HG03521 (cell line): ENCODE results near the gene CRADD.
"Not testable (repeated sequence)": the region's sequence is repeated elsewhere in the genome, so short reads cannot be mapped to it uniquely, and the experiment has no call there.

ENCODE experiments used
- ATAC-seq: cut with Tn5 transposase; IDR thresholded peaks from one replicate; pipeline ENCODE4 v1.9.1; 2021; ENCODE audit warnings: mild to moderate bottlenecking, moderate library complexity; ENCODE audit not compliant: unreplicated experiment

Gene CRADD

GRCh38 chr12:93862424-93862823, 185.2 kb downstream of the CRADD start:
- ATAC-seq, result no peak

- no peak for ATAC-seq
Observed at GRCh38 chr12:93865751-93866150, 188.6 kb downstream of the CRADD start.

GRCh38 chr12:93868771-93869170, 191.6 kb downstream of the CRADD start:
- ATAC-seq, result no peak

- ATAC-seq, result no peak
Observed at GRCh38 chr12:93870020-93870795, 193.0 kb downstream of the CRADD start.

GRCh38 chr12:93871566-93871965, 194.4 kb downstream of the CRADD start:
- not testable (repeated sequence) for ATAC-seq

GRCh38 chr12:93873561-93873960, 196.4 kb downstream of the CRADD start:
- ATAC-seq, result no peak

- no peak for ATAC-seq
Observed at GRCh38 chr12:93875157-93875556, 198.0 kb downstream of the CRADD start.

- no peak for ATAC-seq
Observed at GRCh38 chr12:93876360-93876759, 199.2 kb downstream of the CRADD start.

GRCh38 chr12:93877446-93877845, 200.3 kb downstream of the CRADD start:
- ATAC-seq, result no peak

- no peak for ATAC-seq
Observed at GRCh38 chr12:93879476-93880421, 202.6 kb downstream of the CRADD start.

GRCh38 chr12:93880853-93881522, 203.8 kb downstream of the CRADD start:
- ATAC-seq, result no peak

GRCh38 chr12:93882763-93883162, 205.6 kb downstream of the CRADD start:
- no peak for ATAC-seq

- ATAC-seq, result no peak
Observed at GRCh38 chr12:93883436-93884154, 206.4 kb downstream of the CRADD start.

- ATAC-seq, result no peak
Observed at GRCh38 chr12:93884794-93885460, 207.8 kb downstream of the CRADD start.

GRCh38 chr12:93885973-93886532, 208.9 kb downstream of the CRADD start:
- not testable (repeated sequence) for ATAC-seq

GRCh38 chr12:93886533-93887511, 209.6 kb downstream of the CRADD start:
- no peak for ATAC-seq

GRCh38 chr12:93888964-93889363, 211.8 kb downstream of the CRADD start:
- no peak for ATAC-seq

- no peak for ATAC-seq
Observed at GRCh38 chr12:93889516-93890212, 212.5 kb downstream of the CRADD start.
